HepG2 (cell line): ENCODE data around the gene MLST8. TPM values are rescaled to one million over a fixed set of nuclear protein-coding genes. Genes with fewer than 3 reads are reported as not detected.

ENCODE experiments used
- ATAC-seq: fragments of 200-7000 bp; cut with Tn5 transposase; 3 replicates; pipeline ENCODE4 v1.9.1; 2020; ENCODE audit warnings: mild to moderate bottlenecking, moderate library complexity
- BruUV-seq: library from RNA; stranded (reverse); fragments of 400-500 nt; replicated peaks from 2 replicates; lab custom pipeline; 2021; lab: Mats Ljungman, UMichigan
- CTCF ChIA-PET: fragments of 300-600 bp; formaldehyde crosslinking; extraction: SDS; loops from one replicate; lab custom pipeline; 2021; ENCODE audit warnings: low total read pairs, inconsistent platforms, low intra/inter-chr PET ratio; lab: Yijun Ruan, JAX
- POLR2A ChIA-PET: fragments of 350-600 bp; sonication (Branson Sonifier 250); formaldehyde crosslinking; loops from one replicate; lab custom pipeline; 2020; ENCODE audit warnings: antibody characterized with exemption, inconsistent platforms; lab: Yijun Ruan, JAX
- DNase-seq: peaks from one replicate; pipeline ENCODE4 v3.0.0-alpha.2; 2015; ENCODE audit warnings: low spot score
- FAIRE-seq: peaks from 3 replicates; lab custom pipeline; 2011; peaks lifted over from hg19 to GRCh38; lab: Jason Lieb, UNC
- H2AFZ ChIP-seq: one replicate; pipeline ENCODE4 v1.6.1; 2011; ENCODE audit warnings: low read length, inconsistent platforms
- H3K27ac ChIP-seq: fragments of 300-600 bp; 3 replicates; pipeline ENCODE4 v1.8.0; 2011; ENCODE audit warnings: mixed run types, mild to moderate bottlenecking, mixed read lengths, low read length, inconsistent platforms; ENCODE audit not compliant: insufficient read depth; ENCODE audit errors: extremely low read length
- H3K27me3 ChIP-seq, 2 experiments: fragments of 200-600 bp in 1 of 2; 2 replicates in 1 of 2; 3 replicates in 1 of 2; pipeline versions ENCODE4 v1.6.0 to v1.8.0; 2011; ENCODE audit warnings: low read length in 2 of 2, mild to moderate bottlenecking in 2 of 2, moderate library complexity in 2 of 2, inconsistent platforms in 1 of 2; ENCODE audit not compliant: insufficient read depth in 2 of 2, control insufficient read depth in 1 of 2
- H3K36me3 ChIP-seq, 2 experiments: fragments of 200-600 bp in 1 of 2; replicated peaks in 1 of 2; 2 replicates in 1 of 2; 3 replicates in 1 of 2; pipeline versions ENCODE4 v1.5.1 to v1.8.0; 2011; ENCODE audit warnings: low read length in 2 of 2, inconsistent platforms in 1 of 2; ENCODE audit not compliant: insufficient read depth in 2 of 2, control insufficient read depth in 1 of 2
- H3K4me1 ChIP-seq: 2 replicates; pipeline ENCODE4 v1.5.1; 2012; ENCODE audit warnings: low read length, inconsistent platforms; ENCODE audit not compliant: insufficient read depth
- H3K4me2 ChIP-seq: 2 replicates; pipeline ENCODE4 v1.6.0; 2011; ENCODE audit warnings: low read depth, low read length, inconsistent platforms
- H3K4me3 ChIP-seq, 3 experiments: fragments of 200-600 bp in 1 of 3; sonication (generic), shearing (Covaris generic) in 1 of 3; replicated peaks in 1 of 3; 2 replicates each; pipeline ENCODE4 v1.5.1; 2011 to 2016; ENCODE audit warnings: low read length in 3 of 3, inconsistent platforms in 2 of 3, low read depth in 2 of 3, mild to moderate bottlenecking in 2 of 3, control low read depth in 1 of 3, mixed read lengths in 1 of 3; ENCODE audit not compliant: insufficient read depth in 1 of 3
- H3K79me2 ChIP-seq: one replicate; pipeline ENCODE4 v1.6.1; 2011; ENCODE audit warnings: low read length, inconsistent platforms; ENCODE audit not compliant: insufficient read depth
- H3K9ac ChIP-seq: 2 replicates; pipeline ENCODE4 v1.6.0; 2011; ENCODE audit warnings: mild to moderate bottlenecking, low read depth, low read length, inconsistent platforms; ENCODE audit not compliant: insufficient read depth
- H3K9me3 ChIP-seq: 2 replicates; pipeline ENCODE4 v1.5.1; 2012; ENCODE audit warnings: mild to moderate bottlenecking, low read length
- H4K20me1 ChIP-seq: 2 replicates; pipeline ENCODE4 v1.6.0; 2011; ENCODE audit warnings: inconsistent platforms, mild to moderate bottlenecking, low read length, moderate library complexity; ENCODE audit not compliant: insufficient read depth
- GABPB1 ChIP-seq: IDR thresholded peaks from 2 replicates; pipeline ENCODE4 v1.6.1; 2016; ENCODE audit warnings: mild to moderate bottlenecking, missing genetic modification reagents, moderate library complexity, missing compliant biosample characterization
- POLR2A ChIP-seq, 2 experiments: IDR thresholded peaks; 2 replicates each; pipeline ENCODE4 v1.6.1; 2011; ENCODE audit warnings: low read depth in 2 of 2, low read length in 2 of 2, mild to moderate bottlenecking in 1 of 2, moderate library complexity in 1 of 2; ENCODE audit not compliant: insufficient read depth in 1 of 2
- POLR2G ChIP-seq: fragments of 200-400 bp; formaldehyde crosslinking; IDR thresholded peaks from 2 replicates; pipeline ENCODE4 v1.6.1; 2018; ENCODE audit warnings: mild to moderate bottlenecking, low read depth, low read length, moderate library complexity
- RBFOX2 ChIP-seq: fragments of 200-400 bp; formaldehyde crosslinking; IDR thresholded peaks from 2 replicates; pipeline ENCODE4 v1.6.1; 2017; ENCODE audit warnings: low read depth, mild to moderate bottlenecking, low read length
- RBM22 ChIP-seq: fragments of 200-400 bp; formaldehyde crosslinking; optimal IDR thresholded peaks from 2 replicates; pipeline ENCODE3; 2017; ENCODE audit warnings: mild to moderate bottlenecking, low read length, moderate library complexity
- SMAD1 ChIP-seq: sonication (generic); formaldehyde crosslinking; IDR thresholded peaks from 2 replicates; pipeline ENCODE4 v1.4.0; 2020; ENCODE audit warnings: missing genetic modification reagents, low read depth, mild to moderate bottlenecking, borderline replicate concordance
- TRAFD1 ChIP-seq: sonication (generic); formaldehyde crosslinking; IDR thresholded peaks from 2 replicates; pipeline ENCODE4 v1.5.1; 2020; ENCODE audit warnings: missing genetic modification reagents, mild to moderate bottlenecking, borderline replicate concordance
- WGBS: methylation state at CpG from one replicate; pipeline ENCODE4 v1.1.6; 2017; ENCODE audit warnings: low lambda C conversion rate; 5-methylcytosine and 5-hydroxymethylcytosine counted together
- in situ Hi-C: cut with HindIII; loops from 2 replicates; pipeline ENCODE4 v1.10.0; 2017; ENCODE audit warnings: low pct_unique_long_range_greater_than_20kb; ENCODE audit not compliant: extremely low pct_ligation_motif_present
- intact Hi-C: fragments of 100-400 bp; cut with micrococcal nuclease; formaldehyde crosslinking; loops from one replicate; pipeline ENCODE4 v1.10.0; 2022; ENCODE audit not compliant: unreplicated experiment
- polyA plus RNA-seq, 8 experiments: library from polyadenylated mRNA; depleted of rRNA in 3 of 8; stranded (reverse) in 7 of 8; unstranded in 1 of 8; fragments of >200 nt; fragmentation: Illumina TruSeq in 4 of 8; extraction: Trizol in 4 of 8; gene quantifications; 2 replicates each; pipeline versions ENCODE4 v1.2.1 to v1.2.3, GENCODE V29; 2011 to 2016; ENCODE audit warnings: low read depth in 4 of 8, missing spikeins in 1 of 8, mixed read lengths in 1 of 8; ENCODE audit not compliant: insufficient read depth in 1 of 8
- total RNA-seq, 5 experiments: library from RNA; depleted of rRNA; stranded (reverse); fragments of >200 nt; fragmentation: Illumina TruSeq; extraction: Trizol; gene quantifications; 2 replicates each; pipeline ENCODE4 v1.2.3, GENCODE V29; 2016; ENCODE audit warnings: low read depth in 1 of 5

Gene MLST8
- total and polyA plus RNA-seq, 2 of the 13 experiments (the other 11 are each of a cell fraction or from before 2014, with no cell fraction given), result 30.8 to 72.7 TPM

- DNase-seq (no peak), FAIRE-seq (no peak), ATAC-seq (no peak)
- H3K9me3 ChIP-seq, result no peaks in the 10 kb centered on the region
- H3K4me1 ChIP-seq, result peaks cover 27% of the 10 kb centered on the region
- H2AFZ ChIP-seq, result no peak overlapping the region
- in situ Hi-C loops, result no loop called here
- TF ChIP-seq TRAFD1 (CRISPR knock-in tag) (no peak), POLR2G (0 out of 2 replicates have a peak, but pooled peaks have one; percentile 15), GABPB1 (CRISPR knock-in tag) (no peak)
- intact Hi-C loops, result loop anchor here (5.0 kb wide), 1 partner anchor 55 kb away; the partner anchor contains the start of gene CASKIN1
- H3K79me2 ChIP-seq, result peaks cover 23% of the 10 kb centered on the region
- H3K36me3 ChIP-seq, result peaks cover 13 to 42% of the 10 kb centered on the region in 2 experiments
- H3K4me3 ChIP-seq, result no peak overlapping the region
- ChIA-PET CTCF (no interaction called here), POLR2A (interaction anchor here (1.0 to 3.7 kb wide), 7 partner anchors 10 to 217 kb away, joined by 3 to 79 read pairs (median 20); partner anchors contain the start of genes RNPS1 and TRAF7)
- BruUV-seq, result no TSS peak
- no peak overlapping the region for H3K9ac ChIP-seq
- no peaks in the 10 kb centered on the region; a peak in 1 of 5 replicates for H3K27me3 ChIP-seq
- H3K27ac ChIP-seq, result peak overlapping the region; percentile 83
- H3K4me2 ChIP-seq, result no peak overlapping the region
- 94% methylated on average over 7 of the region's 7 CpGs for WGBS
- peaks cover 5% of the 10 kb centered on the region for H4K20me1 ChIP-seq
Measured at GRCh38 chr16:2252806-2253148, 47.5 kb downstream of the MLST8 start.

DNA sequence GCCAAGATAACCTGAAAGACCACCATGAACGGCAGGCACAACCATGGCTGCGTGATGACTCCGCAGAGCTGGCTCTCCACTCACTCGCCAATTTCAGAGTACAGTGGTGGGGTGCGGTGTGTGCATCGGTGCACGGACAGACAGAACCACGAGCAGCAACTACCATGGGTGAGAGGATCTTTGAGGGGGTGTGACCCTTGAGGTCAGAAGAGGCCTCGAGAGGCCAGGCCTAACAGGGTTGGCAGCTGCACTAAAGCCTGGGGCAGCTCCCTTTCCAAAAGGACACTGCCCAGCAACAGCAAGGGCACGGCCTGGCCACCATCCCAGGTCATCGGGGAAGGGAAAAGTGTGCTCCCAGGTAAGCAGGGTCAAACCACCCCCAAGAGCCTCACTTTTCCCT is 48.0 kb downstream of the MLST8 start:
- POLR2A ChIA-PET, result interaction anchor here (1.0 to 3.7 kb wide), 3 partner anchors 27 to 99 kb away, joined by 3 to 79 read pairs (median 56); partner anchors contain the start of gene TRAF7
- peaks cover 21% of the 10 kb centered on the region for H3K79me2 ChIP-seq

More for the DNA sequence above, 48.0 kb downstream of the MLST8 start:
- CTCF ChIA-PET, result no interaction called here
- no peaks in the 10 kb centered on the region for H3K9me3 ChIP-seq
- no peak overlapping the region for H3K9ac ChIP-seq
- H4K20me1 ChIP-seq, result peaks cover 5% of the 10 kb centered on the region
- peak; percentile 33 for TF ChIP-seq RBM22
- 0 out of 4 replicates have a peak, but pooled peaks of 1 of the 2 experiments have one; percentile 10 for TF ChIP-seq POLR2A (IDR thresholded peaks at IDR 0.05; ENCODE audit: insufficient read depth in 1 of 2, low read depth in 2 of 2, low read length in 2 of 2)
- TF ChIP-seq SMAD1 (CRISPR knock-in tag), result no peak
- TF ChIP-seq RBFOX2, result peak; percentile 5; the same call in 1 of the 2 replicates
- intact Hi-C loops (loop anchor here (5.0 kb wide), 1 partner anchor 56 kb away; the partner anchor contains the start of gene CASKIN1), in situ Hi-C loops (no loop called here)
- no TSS peak for BruUV-seq
- FAIRE-seq (no peak), DNase-seq (no peak), ATAC-seq (no peak)
- WGBS, result 96% methylated on average over 11 of the region's 11 CpGs
- peaks cover 27% of the 10 kb centered on the region for H3K4me1 ChIP-seq
- H3K4me2 ChIP-seq, result no peak overlapping the region
- H3K36me3 ChIP-seq, result peaks cover 14 to 48% of the 10 kb centered on the region in 2 experiments
- H3K27me3 ChIP-seq, result no peaks in the 10 kb centered on the region; a peak in 1 of 5 replicates
- no peak overlapping the region for H2AFZ ChIP-seq
- no peak overlapping the region for H3K4me3 ChIP-seq
- H3K27ac ChIP-seq, result no peak overlapping the region
